WERI-Rb-1 (cell line): Measurements from ENCODE around the gene RNF121.

Source experiments
- DNase-seq: peaks from one replicate; pipeline ENCODE4 v3.0.0-alpha.2; 2020
- H3K27ac ChIP-seq: fragments of 250-450 bp; sonication (Bioruptor Pico); 2 replicates; pipeline ENCODE4 v1.5.1; 2020; ENCODE audit warnings: mild to moderate bottlenecking, moderate library complexity
- H3K27me3 ChIP-seq: fragments of 250-450 bp; sonication (Bioruptor Pico); 2 replicates; pipeline ENCODE4 v1.5.1; 2021; ENCODE audit warnings: mild to moderate bottlenecking, low read depth, moderate library complexity; ENCODE audit not compliant: insufficient read depth, severe bottlenecking
- H3K36me3 ChIP-seq: fragments of 250-450 bp; sonication (Bioruptor Pico); 2 replicates; pipeline ENCODE4 v1.5.1; 2020; ENCODE audit warnings: mild to moderate bottlenecking, moderate library complexity
- H3K4me3 ChIP-seq: 2 replicates; pipeline ENCODE4 v1.5.1; 2011; ENCODE audit warnings: low read depth, mild to moderate bottlenecking, control low read depth, low read length
- H3K9me3 ChIP-seq: fragments of 250-450 bp; sonication (Bioruptor Pico); 2 replicates; pipeline ENCODE4 v1.5.1; 2021; ENCODE audit warnings: mild to moderate bottlenecking, moderate library complexity; ENCODE audit not compliant: severe bottlenecking
- CTCF ChIP-seq: IDR thresholded peaks from 2 replicates; pipeline ENCODE4 v1.5.1; 2011; ENCODE audit warnings: low read depth, mild to moderate bottlenecking, control low read depth, inconsistent platforms, low read length

Gene RNF121

GRCh38 chr11:72008728-72009127 lies 79.9 kb downstream of the RNF121 start:
- peaks cover 98% of the 10 kb centered on the region for H3K36me3 ChIP-seq
- no peaks in the 10 kb centered on the region for H3K9me3 ChIP-seq
- no peak overlapping the region for H3K4me3 ChIP-seq
- no peaks in the 10 kb centered on the region for H3K27me3 ChIP-seq
- H3K27ac ChIP-seq: no peak overlapping the region
- no peak for TF ChIP-seq CTCF
- DNase-seq: no peak

DNA sequence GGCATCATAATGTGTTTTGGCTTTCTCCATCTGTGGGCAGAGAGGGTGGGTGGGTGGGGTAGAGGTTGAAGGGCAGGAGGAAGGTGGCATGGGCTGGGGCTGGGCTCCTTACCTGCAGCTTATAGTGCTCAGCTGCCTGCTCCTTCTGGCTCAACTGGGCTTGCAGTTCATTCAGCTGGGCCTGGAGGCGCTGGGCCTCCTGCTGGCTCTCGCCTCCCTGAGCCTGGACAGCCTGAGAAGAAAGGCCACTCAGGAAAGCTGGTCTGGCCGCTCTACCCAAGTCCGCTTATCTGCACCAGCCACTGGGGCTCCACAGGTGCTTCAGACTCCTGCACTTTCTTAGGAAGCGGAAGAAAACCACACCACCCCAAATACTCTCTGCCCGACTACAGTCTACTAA lies 80.3 kb downstream of the RNF121 start:
- Histone ChIP-seq H3K27me3 (no peaks in the 10 kb centered on the region), H3K27ac (no peak overlapping the region), H3K9me3 (no peaks in the 10 kb centered on the region), H3K36me3 (peaks cover 98% of the 10 kb centered on the region), H3K4me3 (no peak overlapping the region)
- no peak for TF ChIP-seq CTCF
- no peak for DNase-seq

GRCh38 chr11:72010529-72011233 lies 81.8 kb downstream of the RNF121 start:
- DNase-seq: no peak
- no peak for TF ChIP-seq CTCF
- Histone ChIP-seq H3K27ac (no peak overlapping the region), H3K4me3 (no peak overlapping the region), H3K9me3 (no peaks in the 10 kb centered on the region), H3K27me3 (no peaks in the 10 kb centered on the region), H3K36me3 (peaks cover 98% of the 10 kb centered on the region)

DNA sequence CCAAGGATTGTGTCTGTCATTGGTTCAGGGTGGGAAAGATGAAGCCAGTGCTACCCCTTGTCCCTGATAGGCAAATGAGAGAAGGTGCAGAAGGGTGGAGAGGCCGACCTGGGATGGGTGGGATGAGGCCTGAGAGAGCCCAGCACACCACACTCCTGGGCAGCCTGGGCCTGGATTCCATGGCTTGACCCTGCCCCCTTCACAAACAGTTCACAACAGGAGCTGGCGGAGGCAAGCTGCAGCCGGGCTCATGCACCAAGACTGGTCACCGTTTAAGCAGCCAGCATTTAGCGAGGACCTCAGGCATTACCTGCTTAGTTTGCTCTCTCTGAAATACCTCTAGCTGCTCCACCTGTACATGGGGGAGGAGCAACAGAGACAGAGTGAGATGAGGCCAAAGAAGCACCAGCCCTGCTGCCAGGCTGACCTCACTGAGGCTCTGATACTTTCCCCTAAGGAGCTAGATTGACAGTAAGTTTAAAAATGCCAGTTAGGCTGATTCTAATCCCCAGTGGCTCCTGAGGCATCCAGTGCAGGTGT lies 83.3 kb downstream of the RNF121 start:
- DNase-seq: no peak
- H3K36me3 ChIP-seq: peaks cover 98% of the 10 kb centered on the region
- no peaks in the 10 kb centered on the region for H3K27me3 ChIP-seq
- TF ChIP-seq CTCF: no peak
- H3K9me3 ChIP-seq: no peaks in the 10 kb centered on the region
- H3K27ac ChIP-seq: no peak overlapping the region
- H3K4me3 ChIP-seq: no peak overlapping the region

DNA sequence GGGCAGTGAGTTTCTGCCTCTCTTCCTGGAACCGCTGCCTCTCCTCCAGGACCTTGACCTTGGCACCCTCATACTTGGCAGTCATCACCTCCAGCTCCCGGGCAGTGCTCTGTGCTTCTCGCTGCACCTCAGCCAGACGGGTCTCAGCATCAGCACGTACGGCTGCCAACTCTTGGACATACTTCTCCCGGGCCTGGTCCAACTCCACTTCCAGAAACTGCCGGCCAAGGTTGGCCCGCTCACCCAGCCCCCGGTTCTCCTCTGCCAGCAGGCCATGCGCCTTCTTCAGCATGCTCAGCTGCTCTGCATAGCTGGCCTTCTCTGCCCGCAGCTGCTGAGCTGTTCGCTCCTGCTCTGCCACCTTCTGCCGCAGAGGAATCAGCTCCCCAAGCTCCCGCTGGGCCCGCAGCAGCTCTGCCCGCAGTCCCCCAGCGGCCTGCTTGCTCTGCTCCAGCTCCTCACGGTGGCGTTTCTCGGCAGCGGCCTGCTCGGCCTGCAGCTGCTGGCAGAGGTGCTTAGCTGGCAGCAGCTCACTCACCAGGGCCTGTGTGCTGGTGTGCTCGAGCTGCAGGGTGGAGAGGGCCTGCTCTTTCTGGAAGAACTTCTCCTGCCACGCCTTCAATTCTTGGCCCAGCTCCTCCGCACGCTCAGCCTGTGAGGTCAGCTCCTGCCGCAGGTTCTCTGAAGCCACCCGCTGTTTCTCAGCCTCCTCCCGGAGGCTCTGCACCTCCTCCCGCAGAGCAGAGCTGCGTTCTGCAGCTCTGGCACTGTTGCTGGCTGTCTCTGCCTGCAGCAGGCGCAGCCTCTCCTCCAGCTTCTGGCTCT lies 84.3 kb downstream of the RNF121 start:
- Histone ChIP-seq H3K9me3 (no peaks in the 10 kb centered on the region), H3K27ac (no peak overlapping the region), H3K36me3 (peaks cover 98% of the 10 kb centered on the region), H3K27me3 (no peaks in the 10 kb centered on the region), H3K4me3 (no peak overlapping the region)
- no peak for DNase-seq
- TF ChIP-seq CTCF: no peak
